ENCODE results near the gene SF3B6.

Gene SF3B6

DNA sequence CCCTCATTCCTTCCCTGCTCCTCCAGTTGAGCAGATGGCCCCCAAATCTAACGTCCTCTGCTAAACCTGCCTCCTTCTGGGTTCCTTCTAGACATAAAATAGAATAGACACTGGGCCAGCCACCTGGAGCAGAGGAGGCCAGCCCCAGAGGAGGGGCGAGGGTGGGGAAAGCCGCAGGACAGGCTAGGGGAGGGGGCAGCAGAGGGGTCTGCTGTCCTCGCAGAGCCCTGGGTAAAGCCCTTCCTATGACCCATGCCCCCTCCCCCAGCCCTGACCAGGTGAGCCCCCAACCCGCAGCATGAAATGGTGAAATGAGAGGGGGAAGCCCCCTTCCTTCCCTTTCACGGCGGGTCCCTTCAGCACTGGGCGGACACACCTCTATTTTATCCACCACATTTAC, 58.4 kb downstream of the SF3B6 start:
- no peaks in the 10 kb centered on the region for H3K9me3 ChIP-seq (ENCODE audit: control insufficient read depth, low read length)
- no peaks in the 10 kb centered on the region for H3K27me3 ChIP-seq (replicated peaks; ENCODE audit: control insufficient read depth, insufficient read depth, low read length)
- no peak for DNase-seq (ENCODE audit: low read depth)
- no peak overlapping the region for H3K9ac ChIP-seq (ENCODE audit: low read length)
- peaks cover 1% of the 10 kb centered on the region for H3K36me3 ChIP-seq (ENCODE audit: control insufficient read depth, insufficient read depth, low read length, severe bottlenecking)
- no peak overlapping the region for H3K4me3 ChIP-seq (ENCODE audit: low read length)
- peaks cover 16% of the 10 kb centered on the region for H3K4me1 ChIP-seq (ENCODE audit: control insufficient read depth, insufficient read depth, low read length)

Data from adipocyte (in vitro differentiated cells).